Measurements from ENCODE around the gene SETD1A. TPM values are rescaled to one million over a fixed set of nuclear protein-coding genes. Genes with fewer than 3 reads are reported as not detected.

SETD1A gene
- total and polyA plus RNA-seq, 9 of the 15 experiments (the other 6 are each of a cell fraction or from before 2014, with no cell fraction given), result 0.08 to 36.0 (median 4.2) TPM

- DNase-seq (ENCODE audit: extremely low read depth in 1 of 4, low spot score in 3 of 4), result peak in 3 of 4 experiments; percentile 44 to 68 (median 67)
- peak overlapping the region; percentile 93 for H2AFZ ChIP-seq (ENCODE audit: low read depth, low read length)
- no peaks in the 10 kb centered on the region for H3K27me3 ChIP-seq (ENCODE audit: control insufficient read depth in 2 of 2, insufficient read depth in 2 of 2, low read length in 2 of 2)
- H4K20me1 ChIP-seq (replicated peaks; ENCODE audit: control insufficient read depth, insufficient read depth, low read length), result no peaks in the 10 kb centered on the region
- WGBS (ENCODE audit: insufficient coverage, low coverage, missing lambda C conversion rate), result 34% methylated on average over 27 of the region's 29 CpGs
- H3K4me2 ChIP-seq (ENCODE audit: insufficient read depth, low read length), result peak overlapping the region; percentile 62
- peak; percentile 83 for FAIRE-seq
- peak overlapping the region; percentile 61; the same call in 2 of the 3 replicates for H3K27ac ChIP-seq (ENCODE audit: extremely low read depth, low read depth, low read length)
- peaks cover 30 to 53% of the 10 kb centered on the region in 2 experiments for H3K4me1 ChIP-seq (replicated peaks in 1 of 2; ENCODE audit: control insufficient read depth in 2 of 2, insufficient read depth in 2 of 2, low read length in 2 of 2)
- POLR2A ChIA-PET, result interaction anchor here (0.6 to 1.6 kb wide), 5 partner anchors 95 to 321 kb away, joined by 3 to 5 read pairs (median 3); partner anchors contain the start of genes FUS and PRSS53
- CTCF ChIA-PET (ENCODE audit: low intra/inter-chr PET ratio), result no interaction called here
- intact Hi-C loops (cut with micrococcal nuclease), result loop anchor here (5.0 kb wide), 2 partner anchors 39 to 79 kb away; partner anchors contain the start of genes STX4, ZNF646 and ZNF668
- in situ Hi-C loops (cut with MboI), result loop anchor here (10.0 to 25.0 kb wide), 2 partner anchors 322 to 444 kb away; partner anchors contain the start of genes COX6A2 and ZNF843
- no peaks in the 10 kb centered on the region for H3K9me1 ChIP-seq (ENCODE audit: control insufficient read depth, insufficient read depth, low read length)
- H3K9me3 ChIP-seq (replicated peaks; ENCODE audit: control insufficient read depth, insufficient read depth, low read depth, low read length), result no peaks in the 10 kb centered on the region
- H3K79me2 ChIP-seq (ENCODE audit: control insufficient read depth, insufficient read depth, low read length), result peaks cover 3% of the 10 kb centered on the region; the same call in 2 of the 3 replicates
- peak overlapping the region; percentile 17 to 85; a peak in 3 of 4 replicates for H3K9ac ChIP-seq (ENCODE audit: insufficient read depth in 1 of 2, low read depth in 2 of 2, low read length in 2 of 2)
- ATAC-seq, result peak; percentile 49
- H3K36me3 ChIP-seq (ENCODE audit: control insufficient read depth, insufficient read depth, low read length), result no peaks in the 10 kb centered on the region; the same call in 2 of the 3 replicates
- no TSS peak for BruUV-seq (replicated peaks)
- H3K4me3 ChIP-seq, result no peak overlapping the region
- no peak for TF ChIP-seq ZFPM2 (CRISPR knock-in tag; IDR thresholded peaks at IDR 0.05)
- TF ChIP-seq ZC3H4 (CRISPR knock-in tag; IDR thresholded peaks at IDR 0.05; ENCODE audit: borderline replicate concordance), result no peak
- TF ChIP-seq SRF (CRISPR knock-in tag; IDR thresholded peaks at IDR 0.05), result no peak
- TF ChIP-seq HMG20B (CRISPR knock-in tag; IDR thresholded peaks at IDR 0.05), result no peak
- TF ChIP-seq ZNF449 (CRISPR knock-in tag; IDR thresholded peaks at IDR 0.05), result no peak
- TF ChIP-seq ARID3A (IDR thresholded peaks at IDR 0.05; ENCODE audit: borderline replicate concordance, low read depth, low read length), result no peak
- TF ChIP-seq HMGN3 (IDR thresholded peaks at IDR 0.05; ENCODE audit: borderline replicate concordance, extremely low read depth, insufficient read length, low read depth, low read length), result no peak
- TF ChIP-seq SPI1 (IDR thresholded peaks at IDR 0.05; ENCODE audit: borderline replicate concordance, low read depth, low read length), result peak; percentile 74
- no peak for TF ChIP-seq STAT5B (CRISPR knock-in tag; IDR thresholded peaks at IDR 0.05)
- no peak for TF ChIP-seq SNAPC5 (CRISPR knock-in tag; IDR thresholded peaks at IDR 0.05)
- TF ChIP-seq EP400 (IDR thresholded peaks at IDR 0.05), result no peak
- TF ChIP-seq GATAD2B (IDR thresholded peaks at IDR 0.05; ENCODE audit: borderline replicate concordance), result no peak
- no peak for TF ChIP-seq ZKSCAN8 (CRISPR knock-in tag; IDR thresholded peaks at IDR 0.05)
- no peak; the same call in 1 of the 2 replicates for TF ChIP-seq PTTG1 (tag; IDR thresholded peaks at IDR 0.05; ENCODE audit: low read depth)
- TF ChIP-seq ZNF347 (CRISPR knock-in tag; IDR thresholded peaks at IDR 0.05; ENCODE audit: low read depth), result no peak
- TF ChIP-seq BMI1 (IDR thresholded peaks at IDR 0.05; ENCODE audit: low read length), result no peak
- no peak for TF ChIP-seq ZNF561 (CRISPR knock-in tag; conservative IDR thresholded peaks at IDR 0.05)
- no peak for TF ChIP-seq NBN (IDR thresholded peaks at IDR 0.05; ENCODE audit: low read depth)
Observed at GRCh38 chr16:30992931-30993816, 35.6 kb downstream of the SETD1A start.
